ENCODE data around the gene RARA.
A peak's percentile ranks its signal among the peaks of the same experiment; 100 is the strongest.

The RARA gene

GRCh38 chr17:40309031-40309948, at the start of gene RARA (continued):
- TF ChIP-seq ZNF513 (tag by site-specific recombination; IDR thresholded peaks at IDR 0.05) (no peak), HOXC10 (CRISPR knock-in tag; IDR thresholded peaks at IDR 0.05) (no peak), ZNF354C (tag by site-specific recombination; IDR thresholded peaks at IDR 0.05; ENCODE audit: borderline replicate concordance, low read depth) (no peak), ZNF561 (tag by site-specific recombination; IDR thresholded peaks at IDR 0.05; ENCODE audit: borderline replicate concordance) (peak; percentile 56; the same call in 1 of the 2 replicates), ZFP41 (tag by site-specific recombination; IDR thresholded peaks at IDR 0.05; ENCODE audit: borderline replicate concordance) (no peak), SETDB1 (IDR thresholded peaks at IDR 0.05; ENCODE audit: insufficient read length, low read length) (no peak), ZNF394 (tag by site-specific recombination; IDR thresholded peaks at IDR 0.05; ENCODE audit: borderline replicate concordance) (no peak), ZNF155 (tag by site-specific recombination; IDR thresholded peaks at IDR 0.05) (no peak), ZNF473 (tag by site-specific recombination; IDR thresholded peaks at IDR 0.05) (no peak), ZNF112 (tag by site-specific recombination; IDR thresholded peaks at IDR 0.05) (no peak), MEIS1 (CRISPR knock-in tag; IDR thresholded peaks at IDR 0.05; ENCODE audit: borderline replicate concordance) (no peak), TRIM28 (IDR thresholded peaks at IDR 0.05; ENCODE audit: borderline replicate concordance, low read length) (no peak), ZNF404 (tag by site-specific recombination; IDR thresholded peaks at IDR 0.05) (no peak), GFI1B (tag by site-specific recombination; IDR thresholded peaks at IDR 0.05) (no peak), ZNF423 (tag by site-specific recombination; IDR thresholded peaks at IDR 0.05) (no peak), ZNF514 (tag by site-specific recombination; IDR thresholded peaks at IDR 0.05) (no peak), ZNF670 (tag by site-specific recombination; IDR thresholded peaks at IDR 0.05; ENCODE audit: low read depth) (no peak), ZEB2 (tag by site-specific recombination; IDR thresholded peaks at IDR 0.05) (no peak; the same call in 1 of the 2 replicates), ZNF248 (tag by site-specific recombination; IDR thresholded peaks at IDR 0.05) (no peak), ZNF707 (tag by site-specific recombination; IDR thresholded peaks at IDR 0.05) (no peak), ZNF311 (tag by site-specific recombination; IDR thresholded peaks at IDR 0.05; ENCODE audit: borderline replicate concordance) (no peak), ZNF350 (tag by site-specific recombination; IDR thresholded peaks at IDR 0.05) (no peak), ZNF488 (tag by site-specific recombination; IDR thresholded peaks at IDR 0.05) (no peak), ZNF223 (tag by site-specific recombination; IDR thresholded peaks at IDR 0.05) (no peak)
- TF ChIP-seq, protein P1, sequence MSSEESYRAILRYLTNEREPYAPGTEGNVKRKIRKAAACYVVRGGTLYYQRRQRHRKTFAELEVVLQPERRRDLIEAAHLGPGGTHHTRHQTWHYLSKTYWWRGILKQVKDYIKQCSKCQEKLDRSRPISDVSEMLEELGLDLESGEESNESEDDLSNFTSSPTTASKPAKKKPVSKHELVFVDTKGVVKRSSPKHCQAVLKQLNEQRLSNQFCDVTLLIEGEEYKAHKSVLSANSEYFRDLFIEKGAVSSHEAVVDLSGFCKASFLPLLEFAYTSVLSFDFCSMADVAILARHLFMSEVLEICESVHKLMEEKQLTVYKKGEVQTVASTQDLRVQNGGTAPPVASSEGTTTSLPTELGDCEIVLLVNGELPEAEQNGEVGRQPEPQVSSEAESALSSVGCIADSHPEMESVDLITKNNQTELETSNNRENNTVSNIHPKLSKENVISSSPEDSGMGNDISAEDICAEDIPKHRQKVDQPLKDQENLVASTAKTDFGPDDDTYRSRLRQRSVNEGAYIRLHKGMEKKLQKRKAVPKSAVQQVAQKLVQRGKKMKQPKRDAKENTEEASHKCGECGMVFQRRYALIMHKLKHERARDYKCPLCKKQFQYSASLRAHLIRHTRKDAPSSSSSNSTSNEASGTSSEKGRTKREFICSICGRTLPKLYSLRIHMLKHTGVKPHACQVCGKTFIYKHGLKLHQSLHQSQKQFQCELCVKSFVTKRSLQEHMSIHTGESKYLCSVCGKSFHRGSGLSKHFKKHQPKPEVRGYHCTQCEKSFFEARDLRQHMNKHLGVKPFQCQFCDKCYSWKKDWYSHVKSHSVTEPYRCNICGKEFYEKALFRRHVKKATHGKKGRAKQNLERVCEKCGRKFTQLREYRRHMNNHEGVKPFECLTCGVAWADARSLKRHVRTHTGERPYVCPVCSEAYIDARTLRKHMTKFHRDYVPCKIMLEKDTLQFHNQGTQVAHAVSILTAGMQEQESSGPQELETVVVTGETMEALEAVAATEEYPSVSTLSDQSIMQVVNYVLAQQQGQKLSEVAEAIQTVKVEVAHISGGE (tag by site-specific recombination; conservative IDR thresholded peaks at IDR 0.05; ENCODE audit: low read depth): no peak
- TF ChIP-seq, protein P2, sequence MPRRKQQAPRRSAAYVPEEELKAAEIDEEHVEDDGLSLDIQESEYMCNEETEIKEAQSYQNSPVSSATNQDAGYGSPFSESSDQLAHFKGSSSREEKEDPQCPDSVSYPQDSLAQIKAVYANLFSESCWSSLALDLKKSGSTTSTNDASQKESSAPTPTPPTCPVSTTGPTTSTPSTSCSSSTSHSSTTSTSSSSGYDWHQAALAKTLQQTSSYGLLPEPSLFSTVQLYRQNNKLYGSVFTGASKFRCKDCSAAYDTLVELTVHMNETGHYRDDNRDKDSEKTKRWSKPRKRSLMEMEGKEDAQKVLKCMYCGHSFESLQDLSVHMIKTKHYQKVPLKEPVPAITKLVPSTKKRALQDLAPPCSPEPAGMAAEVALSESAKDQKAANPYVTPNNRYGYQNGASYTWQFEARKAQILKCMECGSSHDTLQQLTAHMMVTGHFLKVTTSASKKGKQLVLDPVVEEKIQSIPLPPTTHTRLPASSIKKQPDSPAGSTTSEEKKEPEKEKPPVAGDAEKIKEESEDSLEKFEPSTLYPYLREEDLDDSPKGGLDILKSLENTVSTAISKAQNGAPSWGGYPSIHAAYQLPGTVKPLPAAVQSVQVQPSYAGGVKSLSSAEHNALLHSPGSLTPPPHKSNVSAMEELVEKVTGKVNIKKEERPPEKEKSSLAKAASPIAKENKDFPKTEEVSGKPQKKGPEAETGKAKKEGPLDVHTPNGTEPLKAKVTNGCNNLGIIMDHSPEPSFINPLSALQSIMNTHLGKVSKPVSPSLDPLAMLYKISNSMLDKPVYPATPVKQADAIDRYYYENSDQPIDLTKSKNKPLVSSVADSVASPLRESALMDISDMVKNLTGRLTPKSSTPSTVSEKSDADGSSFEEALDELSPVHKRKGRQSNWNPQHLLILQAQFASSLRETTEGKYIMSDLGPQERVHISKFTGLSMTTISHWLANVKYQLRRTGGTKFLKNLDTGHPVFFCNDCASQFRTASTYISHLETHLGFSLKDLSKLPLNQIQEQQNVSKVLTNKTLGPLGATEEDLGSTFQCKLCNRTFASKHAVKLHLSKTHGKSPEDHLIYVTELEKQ (tag by site-specific recombination; IDR thresholded peaks at IDR 0.05; ENCODE audit: borderline replicate concordance): no peak
- TF ChIP-seq, protein P3, sequence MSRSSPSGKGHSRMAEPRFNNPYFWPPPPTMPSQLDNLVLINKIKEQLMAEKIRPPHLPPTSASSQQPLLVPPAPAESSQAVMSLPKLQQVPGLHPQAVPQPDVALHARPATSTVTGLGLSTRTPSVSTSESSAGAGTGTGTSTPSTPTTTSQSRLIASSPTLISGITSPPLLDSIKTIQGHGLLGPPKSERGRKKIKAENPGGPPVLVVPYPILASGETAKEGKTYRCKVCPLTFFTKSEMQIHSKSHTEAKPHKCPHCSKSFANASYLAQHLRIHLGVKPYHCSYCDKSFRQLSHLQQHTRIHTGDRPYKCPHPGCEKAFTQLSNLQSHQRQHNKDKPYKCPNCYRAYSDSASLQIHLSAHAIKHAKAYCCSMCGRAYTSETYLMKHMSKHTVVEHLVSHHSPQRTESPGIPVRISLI (tag by site-specific recombination; IDR thresholded peaks at IDR 0.05): no peak
- TF ChIP-seq, protein P4, sequence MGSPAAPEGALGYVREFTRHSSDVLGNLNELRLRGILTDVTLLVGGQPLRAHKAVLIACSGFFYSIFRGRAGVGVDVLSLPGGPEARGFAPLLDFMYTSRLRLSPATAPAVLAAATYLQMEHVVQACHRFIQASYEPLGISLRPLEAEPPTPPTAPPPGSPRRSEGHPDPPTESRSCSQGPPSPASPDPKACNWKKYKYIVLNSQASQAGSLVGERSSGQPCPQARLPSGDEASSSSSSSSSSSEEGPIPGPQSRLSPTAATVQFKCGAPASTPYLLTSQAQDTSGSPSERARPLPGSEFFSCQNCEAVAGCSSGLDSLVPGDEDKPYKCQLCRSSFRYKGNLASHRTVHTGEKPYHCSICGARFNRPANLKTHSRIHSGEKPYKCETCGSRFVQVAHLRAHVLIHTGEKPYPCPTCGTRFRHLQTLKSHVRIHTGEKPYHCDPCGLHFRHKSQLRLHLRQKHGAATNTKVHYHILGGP (tag by site-specific recombination; IDR thresholded peaks at IDR 0.05): no peak
